Measurements from ENCODE around the gene REV3L. TPM values are rescaled to one million over a fixed set of nuclear protein-coding genes. Genes with fewer than 3 reads are reported as not detected.

Gene REV3L
- total RNA-seq, 1 experiment from 2014 or later, result 5.7 TPM

DNA sequence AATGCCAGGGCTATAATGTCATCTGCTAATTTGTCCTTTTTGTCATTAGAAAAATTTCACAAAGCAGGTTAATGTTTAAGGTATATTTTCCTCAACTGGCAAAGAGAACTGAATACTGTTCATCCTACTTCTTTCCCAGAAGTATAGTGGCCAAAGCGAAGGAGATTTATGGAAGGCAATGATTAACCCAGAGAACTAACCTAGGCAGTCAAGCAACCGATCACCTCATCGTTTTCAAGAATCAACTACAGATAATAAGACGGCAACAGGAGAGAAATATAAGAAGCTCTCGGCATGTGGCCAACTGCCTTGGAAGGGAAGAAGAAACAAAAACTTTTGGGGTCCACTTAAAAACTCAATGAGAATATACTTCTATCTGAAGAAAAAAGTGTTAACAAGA lies 38.2 kb downstream of the REV3L start (continued):
- no peak for TF ChIP-seq OVOL2 (CRISPR knock-in tag; IDR thresholded peaks at IDR 0.05; ENCODE audit: borderline replicate concordance)
- TF ChIP-seq, protein P1, sequence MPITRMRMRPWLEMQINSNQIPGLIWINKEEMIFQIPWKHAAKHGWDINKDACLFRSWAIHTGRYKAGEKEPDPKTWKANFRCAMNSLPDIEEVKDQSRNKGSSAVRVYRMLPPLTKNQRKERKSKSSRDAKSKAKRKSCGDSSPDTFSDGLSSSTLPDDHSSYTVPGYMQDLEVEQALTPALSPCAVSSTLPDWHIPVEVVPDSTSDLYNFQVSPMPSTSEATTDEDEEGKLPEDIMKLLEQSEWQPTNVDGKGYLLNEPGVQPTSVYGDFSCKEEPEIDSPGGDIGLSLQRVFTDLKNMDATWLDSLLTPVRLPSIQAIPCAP (CRISPR knock-in tag; IDR thresholded peaks at IDR 0.05), result no peak

DNA sequence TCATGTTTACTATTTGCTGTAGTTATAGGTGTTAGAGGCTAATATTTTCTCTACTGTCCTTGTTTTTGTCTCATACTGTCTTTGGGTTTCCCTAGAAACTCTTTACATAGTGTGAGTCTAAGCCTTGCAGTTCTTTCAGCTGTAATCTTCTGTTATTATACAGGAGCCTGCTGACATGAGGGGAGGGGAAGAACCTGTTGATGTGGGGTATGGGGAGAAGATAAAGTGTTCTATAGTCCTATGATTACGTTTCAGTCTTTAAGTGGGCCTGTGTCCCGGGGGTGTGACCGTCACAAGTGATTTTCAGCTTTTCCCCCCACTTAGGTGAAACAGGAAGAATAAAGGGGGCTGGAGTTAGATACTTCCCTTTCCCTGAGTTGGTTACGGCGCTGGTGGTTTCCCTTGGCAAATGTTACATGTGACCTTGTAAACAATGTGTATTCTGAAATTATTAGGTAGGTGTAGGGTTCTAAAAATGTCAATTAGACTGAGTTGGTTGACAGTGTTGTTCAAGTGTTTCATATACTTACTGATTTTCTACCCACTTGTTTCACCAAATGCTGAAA lies 41.3 kb downstream of the REV3L start:
- Mint-ChIP-seq H3K4me3 (no peak overlapping the region), H3K27ac (no peak overlapping the region), H3K27me3 (ENCODE audit: low read depth) (peaks cover 21% of the 10 kb centered on the region), H3K9me3 (no peaks in the 10 kb centered on the region), H3K4me1 (no peaks in the 10 kb centered on the region), H3K36me3 (no peaks in the 10 kb centered on the region)
- POLR2A ChIA-PET, result no interaction called here
- no peak for ATAC-seq
- TF ChIP-seq NFYB (CRISPR knock-in tag; conservative IDR thresholded peaks at IDR 0.05; ENCODE audit: low read depth) (no peak), PRRX2 (CRISPR knock-in tag; IDR thresholded peaks at IDR 0.05) (no peak)
- CTCF ChIA-PET, result no interaction called here
- no peak for DNase-seq (ENCODE audit: low spot score)

DNA sequence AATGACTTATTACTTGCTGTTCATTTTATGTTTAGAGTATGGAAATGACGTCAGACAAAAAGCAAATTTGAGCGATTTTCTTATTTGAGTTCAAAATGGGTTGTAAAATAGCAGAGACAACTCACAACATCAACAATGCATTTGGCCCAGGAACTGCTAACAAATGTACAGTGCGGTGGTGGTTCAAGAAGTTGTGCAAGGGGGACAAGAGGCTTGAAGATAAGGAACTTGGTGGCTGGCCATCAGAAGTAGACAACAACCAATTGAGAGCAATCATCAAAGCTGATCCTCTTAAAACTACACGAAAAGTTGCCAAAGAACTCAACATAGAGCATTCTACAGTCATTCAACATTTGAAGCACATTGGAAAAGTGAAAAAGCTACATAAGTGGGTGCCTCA lies 43.8 kb downstream of the REV3L start:
- DNase-seq (ENCODE audit: low spot score) (no peak), ATAC-seq (no peak)
- Mint-ChIP-seq H3K27me3 (ENCODE audit: low read depth) (peaks cover 3% of the 10 kb centered on the region; the same call in 1 of the 2 replicates), H3K36me3 (no peaks in the 10 kb centered on the region), H3K4me1 (no peaks in the 10 kb centered on the region), H3K4me3 (no peak overlapping the region), H3K9me3 (no peaks in the 10 kb centered on the region), H3K27ac (no peak overlapping the region)
- ChIA-PET POLR2A (no interaction called here), CTCF (no interaction called here)
- TF ChIP-seq JUN (CRISPR knock-in tag; IDR thresholded peaks at IDR 0.05) (no peak), SMAD4 (CRISPR knock-in tag; IDR thresholded peaks at IDR 0.05) (no peak), TEAD4 (CRISPR knock-in tag; IDR thresholded peaks at IDR 0.05) (no peak), FOXP1 (CRISPR knock-in tag; IDR thresholded peaks at IDR 0.05; ENCODE audit: borderline replicate concordance) (no peak), RELA (CRISPR knock-in tag; IDR thresholded peaks at IDR 0.05; ENCODE audit: borderline replicate concordance) (no peak), ZNF416 (CRISPR knock-in tag; IDR thresholded peaks at IDR 0.05) (no peak), IRF2 (CRISPR knock-in tag; IDR thresholded peaks at IDR 0.05; ENCODE audit: borderline replicate concordance, low read depth) (no peak), ELF4 (CRISPR knock-in tag; IDR thresholded peaks at IDR 0.05; ENCODE audit: low read depth) (no peak), GRHL2 (CRISPR knock-in tag; IDR thresholded peaks at IDR 0.05; ENCODE audit: insufficient replicate concordance, severe bottlenecking) (no peak)
- TF ChIP-seq, protein P2, sequence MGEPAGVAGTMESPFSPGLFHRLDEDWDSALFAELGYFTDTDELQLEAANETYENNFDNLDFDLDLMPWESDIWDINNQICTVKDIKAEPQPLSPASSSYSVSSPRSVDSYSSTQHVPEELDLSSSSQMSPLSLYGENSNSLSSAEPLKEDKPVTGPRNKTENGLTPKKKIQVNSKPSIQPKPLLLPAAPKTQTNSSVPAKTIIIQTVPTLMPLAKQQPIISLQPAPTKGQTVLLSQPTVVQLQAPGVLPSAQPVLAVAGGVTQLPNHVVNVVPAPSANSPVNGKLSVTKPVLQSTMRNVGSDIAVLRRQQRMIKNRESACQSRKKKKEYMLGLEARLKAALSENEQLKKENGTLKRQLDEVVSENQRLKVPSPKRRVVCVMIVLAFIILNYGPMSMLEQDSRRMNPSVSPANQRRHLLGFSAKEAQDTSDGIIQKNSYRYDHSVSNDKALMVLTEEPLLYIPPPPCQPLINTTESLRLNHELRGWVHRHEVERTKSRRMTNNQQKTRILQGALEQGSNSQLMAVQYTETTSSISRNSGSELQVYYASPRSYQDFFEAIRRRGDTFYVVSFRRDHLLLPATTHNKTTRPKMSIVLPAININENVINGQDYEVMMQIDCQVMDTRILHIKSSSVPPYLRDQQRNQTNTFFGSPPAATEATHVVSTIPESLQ (CRISPR knock-in tag; IDR thresholded peaks at IDR 0.05), result no peak
- TF ChIP-seq, protein P3, sequence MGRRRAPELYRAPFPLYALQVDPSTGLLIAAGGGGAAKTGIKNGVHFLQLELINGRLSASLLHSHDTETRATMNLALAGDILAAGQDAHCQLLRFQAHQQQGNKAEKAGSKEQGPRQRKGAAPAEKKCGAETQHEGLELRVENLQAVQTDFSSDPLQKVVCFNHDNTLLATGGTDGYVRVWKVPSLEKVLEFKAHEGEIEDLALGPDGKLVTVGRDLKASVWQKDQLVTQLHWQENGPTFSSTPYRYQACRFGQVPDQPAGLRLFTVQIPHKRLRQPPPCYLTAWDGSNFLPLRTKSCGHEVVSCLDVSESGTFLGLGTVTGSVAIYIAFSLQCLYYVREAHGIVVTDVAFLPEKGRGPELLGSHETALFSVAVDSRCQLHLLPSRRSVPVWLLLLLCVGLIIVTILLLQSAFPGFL (CRISPR knock-in tag; IDR thresholded peaks at IDR 0.05; ENCODE audit: borderline replicate concordance), result no peak
- TF ChIP-seq, protein P4, sequence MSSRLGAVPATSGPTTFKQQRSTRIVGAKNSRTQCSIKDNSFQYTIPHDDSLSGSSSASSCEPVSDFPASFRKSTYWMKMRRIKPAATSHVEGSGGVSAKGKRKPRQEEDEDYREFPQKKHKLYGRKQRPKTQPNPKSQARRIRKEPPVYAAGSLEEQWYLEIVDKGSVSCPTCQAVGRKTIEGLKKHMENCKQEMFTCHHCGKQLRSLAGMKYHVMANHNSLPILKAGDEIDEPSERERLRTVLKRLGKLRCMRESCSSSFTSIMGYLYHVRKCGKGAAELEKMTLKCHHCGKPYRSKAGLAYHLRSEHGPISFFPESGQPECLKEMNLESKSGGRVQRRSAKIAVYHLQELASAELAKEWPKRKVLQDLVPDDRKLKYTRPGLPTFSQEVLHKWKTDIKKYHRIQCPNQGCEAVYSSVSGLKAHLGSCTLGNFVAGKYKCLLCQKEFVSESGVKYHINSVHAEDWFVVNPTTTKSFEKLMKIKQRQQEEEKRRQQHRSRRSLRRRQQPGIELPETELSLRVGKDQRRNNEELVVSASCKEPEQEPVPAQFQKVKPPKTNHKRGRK (CRISPR knock-in tag; IDR thresholded peaks at IDR 0.05; ENCODE audit: borderline replicate concordance), result no peak

DNA sequence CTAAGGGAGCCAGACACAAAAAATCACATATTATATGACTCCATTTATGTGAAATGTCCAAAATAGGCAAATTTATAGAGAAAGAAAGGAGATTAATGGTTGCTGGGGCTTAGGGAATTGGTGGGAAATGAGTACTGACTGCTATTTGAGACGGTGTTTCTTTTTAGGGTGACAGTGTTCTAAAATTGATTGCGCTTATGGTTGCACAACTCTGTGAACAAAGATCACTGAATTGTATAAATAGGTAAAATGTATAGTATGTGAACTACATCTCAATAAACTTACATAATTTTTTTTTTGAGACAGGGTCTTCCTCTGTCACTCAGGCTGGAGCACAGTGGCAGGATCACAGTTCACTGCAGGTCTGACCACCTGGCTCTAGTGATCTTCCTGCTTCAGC lies 45.4 kb downstream of the REV3L start:
- ATAC-seq, result no peak
- no peaks in the 10 kb centered on the region for H3K9me3 Mint-ChIP-seq
- H3K4me3 Mint-ChIP-seq, result no peak overlapping the region
- ChIA-PET CTCF (no interaction called here), POLR2A (no interaction called here)
- no peak overlapping the region for H3K27ac Mint-ChIP-seq
- DNase-seq (ENCODE audit: low spot score), result no peak
- no peaks in the 10 kb centered on the region for H3K36me3 Mint-ChIP-seq
- H3K27me3 Mint-ChIP-seq (ENCODE audit: low read depth), result no peaks in the 10 kb centered on the region
- H3K4me1 Mint-ChIP-seq, result no peaks in the 10 kb centered on the region
- TF ChIP-seq ZNF396 (CRISPR knock-in tag; IDR thresholded peaks at IDR 0.05; ENCODE audit: borderline replicate concordance), result no peak
- TF ChIP-seq, protein P5, sequence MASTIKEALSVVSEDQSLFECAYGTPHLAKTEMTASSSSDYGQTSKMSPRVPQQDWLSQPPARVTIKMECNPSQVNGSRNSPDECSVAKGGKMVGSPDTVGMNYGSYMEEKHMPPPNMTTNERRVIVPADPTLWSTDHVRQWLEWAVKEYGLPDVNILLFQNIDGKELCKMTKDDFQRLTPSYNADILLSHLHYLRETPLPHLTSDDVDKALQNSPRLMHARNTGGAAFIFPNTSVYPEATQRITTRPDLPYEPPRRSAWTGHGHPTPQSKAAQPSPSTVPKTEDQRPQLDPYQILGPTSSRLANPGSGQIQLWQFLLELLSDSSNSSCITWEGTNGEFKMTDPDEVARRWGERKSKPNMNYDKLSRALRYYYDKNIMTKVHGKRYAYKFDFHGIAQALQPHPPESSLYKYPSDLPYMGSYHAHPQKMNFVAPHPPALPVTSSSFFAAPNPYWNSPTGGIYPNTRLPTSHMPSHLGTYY (CRISPR knock-in tag; IDR thresholded peaks at IDR 0.05), result no peak
- TF ChIP-seq JUN (CRISPR knock-in tag; IDR thresholded peaks at IDR 0.05), result no peak
- no peak for TF ChIP-seq GRHL2 (CRISPR knock-in tag; IDR thresholded peaks at IDR 0.05; ENCODE audit: insufficient replicate concordance, severe bottlenecking)
- TF ChIP-seq, protein P6, sequence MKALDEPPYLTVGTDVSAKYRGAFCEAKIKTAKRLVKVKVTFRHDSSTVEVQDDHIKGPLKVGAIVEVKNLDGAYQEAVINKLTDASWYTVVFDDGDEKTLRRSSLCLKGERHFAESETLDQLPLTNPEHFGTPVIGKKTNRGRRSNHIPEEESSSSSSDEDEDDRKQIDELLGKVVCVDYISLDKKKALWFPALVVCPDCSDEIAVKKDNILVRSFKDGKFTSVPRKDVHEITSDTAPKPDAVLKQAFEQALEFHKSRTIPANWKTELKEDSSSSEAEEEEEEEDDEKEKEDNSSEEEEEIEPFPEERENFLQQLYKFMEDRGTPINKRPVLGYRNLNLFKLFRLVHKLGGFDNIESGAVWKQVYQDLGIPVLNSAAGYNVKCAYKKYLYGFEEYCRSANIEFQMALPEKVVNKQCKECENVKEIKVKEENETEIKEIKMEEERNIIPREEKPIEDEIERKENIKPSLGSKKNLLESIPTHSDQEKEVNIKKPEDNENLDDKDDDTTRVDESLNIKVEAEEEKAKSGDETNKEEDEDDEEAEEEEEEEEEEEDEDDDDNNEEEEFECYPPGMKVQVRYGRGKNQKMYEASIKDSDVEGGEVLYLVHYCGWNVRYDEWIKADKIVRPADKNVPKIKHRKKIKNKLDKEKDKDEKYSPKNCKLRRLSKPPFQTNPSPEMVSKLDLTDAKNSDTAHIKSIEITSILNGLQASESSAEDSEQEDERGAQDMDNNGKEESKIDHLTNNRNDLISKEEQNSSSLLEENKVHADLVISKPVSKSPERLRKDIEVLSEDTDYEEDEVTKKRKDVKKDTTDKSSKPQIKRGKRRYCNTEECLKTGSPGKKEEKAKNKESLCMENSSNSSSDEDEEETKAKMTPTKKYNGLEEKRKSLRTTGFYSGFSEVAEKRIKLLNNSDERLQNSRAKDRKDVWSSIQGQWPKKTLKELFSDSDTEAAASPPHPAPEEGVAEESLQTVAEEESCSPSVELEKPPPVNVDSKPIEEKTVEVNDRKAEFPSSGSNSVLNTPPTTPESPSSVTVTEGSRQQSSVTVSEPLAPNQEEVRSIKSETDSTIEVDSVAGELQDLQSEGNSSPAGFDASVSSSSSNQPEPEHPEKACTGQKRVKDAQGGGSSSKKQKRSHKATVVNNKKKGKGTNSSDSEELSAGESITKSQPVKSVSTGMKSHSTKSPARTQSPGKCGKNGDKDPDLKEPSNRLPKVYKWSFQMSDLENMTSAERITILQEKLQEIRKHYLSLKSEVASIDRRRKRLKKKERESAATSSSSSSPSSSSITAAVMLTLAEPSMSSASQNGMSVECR (CRISPR knock-in tag; IDR thresholded peaks at IDR 0.05; ENCODE audit: borderline replicate concordance), result no peak

Data from WTC11 (cell line).